ENCODE results near the gene COL1A1. TPM values are rescaled to one million over a fixed set of nuclear protein-coding genes. Genes with fewer than 3 reads are reported as not detected.

Gene COL1A1
- total and polyA plus RNA-seq, 2 of the 13 experiments (the other 11 are each of a cell fraction or from before 2014, with no cell fraction given): 0.05 TPM; not detected in 1

DNA sequence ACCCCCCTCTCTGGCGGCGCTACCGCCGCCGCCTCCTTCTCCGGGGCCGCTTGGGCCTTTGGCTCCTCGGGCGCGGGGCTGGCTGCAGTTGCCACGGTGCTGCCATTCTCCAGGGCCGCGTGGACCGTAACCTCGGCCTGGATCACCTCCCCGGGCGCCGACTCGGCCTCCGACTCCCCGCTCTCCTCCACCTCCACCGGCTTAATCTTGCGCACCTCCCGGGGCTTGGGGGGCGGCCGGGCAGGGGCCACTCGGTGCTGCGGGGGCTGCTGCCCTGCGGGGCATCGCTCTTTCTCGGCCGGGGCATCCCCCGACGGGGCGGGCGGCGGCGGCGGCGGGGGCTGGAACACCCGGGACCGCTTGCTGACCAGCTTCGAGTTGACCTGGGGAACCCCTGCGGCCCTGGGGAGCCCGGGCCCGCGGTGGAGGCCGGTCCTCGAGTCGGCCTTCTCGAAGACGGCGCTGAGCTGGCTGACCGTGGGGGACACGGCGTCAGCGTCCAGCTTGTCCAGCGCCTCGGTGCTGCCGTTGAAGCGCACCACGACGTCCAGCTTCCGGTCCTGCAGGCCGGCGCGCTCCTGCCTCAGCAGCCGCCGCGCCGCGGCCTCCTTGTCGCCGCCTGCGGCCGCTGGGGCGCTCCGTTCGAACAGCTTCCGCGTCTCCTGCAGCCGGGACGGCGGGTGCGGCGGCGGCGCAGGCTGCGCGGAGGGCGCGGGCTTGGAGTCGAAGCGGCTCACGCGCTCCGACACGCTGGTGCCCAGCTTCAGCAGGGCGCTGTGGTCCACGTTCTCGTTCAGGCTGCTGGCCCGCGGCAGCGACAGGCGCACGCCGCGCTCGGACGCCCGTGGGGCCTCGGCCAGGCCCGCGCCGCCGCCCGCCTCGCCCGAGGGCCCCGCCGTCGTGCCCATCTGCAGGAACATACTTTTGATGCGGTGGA, 51.7 kb downstream of the COL1A1 start (continued):
- TF ChIP-seq, protein P1, sequence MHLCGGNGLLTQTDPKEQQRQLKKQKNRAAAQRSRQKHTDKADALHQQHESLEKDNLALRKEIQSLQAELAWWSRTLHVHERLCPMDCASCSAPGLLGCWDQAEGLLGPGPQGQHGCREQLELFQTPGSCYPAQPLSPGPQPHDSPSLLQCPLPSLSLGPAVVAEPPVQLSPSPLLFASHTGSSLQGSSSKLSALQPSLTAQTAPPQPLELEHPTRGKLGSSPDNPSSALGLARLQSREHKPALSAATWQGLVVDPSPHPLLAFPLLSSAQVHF (CRISPR knock-in tag; IDR thresholded peaks at IDR 0.05): 0 out of 2 replicates have a peak, but pooled peaks have one; percentile 37
- TF ChIP-seq, protein P2, sequence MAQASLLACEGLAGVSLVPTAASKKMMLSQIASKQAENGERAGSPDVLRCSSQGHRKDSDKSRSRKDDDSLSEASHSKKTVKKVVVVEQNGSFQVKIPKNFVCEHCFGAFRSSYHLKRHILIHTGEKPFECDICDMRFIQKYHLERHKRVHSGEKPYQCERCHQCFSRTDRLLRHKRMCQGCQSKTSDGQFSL (CRISPR knock-in tag; IDR thresholded peaks at IDR 0.05): no peak
- TF ChIP-seq ZNF501 (CRISPR knock-in tag; IDR thresholded peaks at IDR 0.05): peak; percentile 42; the same call in 1 of the 2 replicates
- TF ChIP-seq POLR2A (IDR thresholded peaks at IDR 0.05; ENCODE audit: insufficient read depth in 1 of 2, low read depth in 2 of 2, low read length in 2 of 2): no peak
- TF ChIP-seq, protein P3, sequence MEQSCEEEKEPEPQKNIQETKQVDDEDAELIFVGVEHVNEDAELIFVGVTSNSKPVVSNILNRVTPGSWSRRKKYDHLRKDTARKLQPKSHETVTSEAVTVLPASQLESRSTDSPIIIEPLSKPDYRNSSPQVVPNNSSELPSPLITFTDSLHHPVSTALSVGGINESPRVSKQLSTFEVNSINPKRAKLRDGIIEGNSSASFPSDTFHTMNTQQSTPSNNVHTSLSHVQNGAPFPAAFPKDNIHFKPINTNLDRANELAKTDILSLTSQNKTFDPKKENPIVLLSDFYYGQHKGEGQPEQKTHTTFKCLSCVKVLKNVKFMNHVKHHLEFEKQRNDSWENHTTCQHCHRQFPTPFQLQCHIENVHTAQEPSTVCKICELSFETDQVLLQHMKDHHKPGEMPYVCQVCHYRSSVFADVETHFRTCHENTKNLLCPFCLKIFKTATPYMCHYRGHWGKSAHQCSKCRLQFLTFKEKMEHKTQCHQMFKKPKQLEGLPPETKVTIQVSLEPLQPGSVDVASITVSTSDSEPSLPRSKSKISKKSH (CRISPR knock-in tag; IDR thresholded peaks at IDR 0.05; ENCODE audit: borderline replicate concordance): no peak
- peak; percentile 69 for TF ChIP-seq SALL1 (CRISPR knock-in tag; IDR thresholded peaks at IDR 0.05)
- TF ChIP-seq, protein P4, sequence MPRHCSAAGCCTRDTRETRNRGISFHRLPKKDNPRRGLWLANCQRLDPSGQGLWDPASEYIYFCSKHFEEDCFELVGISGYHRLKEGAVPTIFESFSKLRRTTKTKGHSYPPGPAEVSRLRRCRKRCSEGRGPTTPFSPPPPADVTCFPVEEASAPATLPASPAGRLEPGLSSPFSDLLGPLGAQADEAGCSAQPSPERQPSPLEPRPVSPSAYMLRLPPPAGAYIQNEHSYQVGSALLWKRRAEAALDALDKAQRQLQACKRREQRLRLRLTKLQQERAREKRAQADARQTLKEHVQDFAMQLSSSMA (CRISPR knock-in tag; IDR thresholded peaks at IDR 0.05): no peak
- TF ChIP-seq, protein P5, sequence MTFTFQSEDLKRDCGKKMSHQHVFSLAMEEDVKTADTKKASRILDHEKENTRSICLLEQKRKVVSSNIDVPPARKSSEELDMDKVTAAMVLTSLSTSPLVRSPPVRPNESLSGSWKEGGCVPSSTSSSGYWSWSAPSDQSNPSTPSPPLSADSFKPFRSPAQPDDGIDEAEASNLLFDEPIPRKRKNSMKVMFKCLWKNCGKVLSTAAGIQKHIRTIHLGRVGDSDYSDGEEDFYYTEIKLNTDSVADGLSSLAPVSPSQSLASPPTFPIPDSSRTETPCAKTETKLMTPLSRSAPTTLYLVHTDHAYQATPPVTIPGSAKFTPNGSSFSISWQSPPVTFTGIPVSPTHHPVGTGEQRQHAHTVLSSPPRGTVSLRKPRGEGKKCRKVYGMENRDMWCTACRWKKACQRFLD (CRISPR knock-in tag; IDR thresholded peaks at IDR 0.05; ENCODE audit: borderline replicate concordance): no peak
- no peak for TF ChIP-seq ATRX (CRISPR knock-in tag; IDR thresholded peaks at IDR 0.05; ENCODE audit: borderline replicate concordance)
- no peak for TF ChIP-seq KAT8 (CRISPR knock-in tag; IDR thresholded peaks at IDR 0.05)
- TF ChIP-seq, protein P6, sequence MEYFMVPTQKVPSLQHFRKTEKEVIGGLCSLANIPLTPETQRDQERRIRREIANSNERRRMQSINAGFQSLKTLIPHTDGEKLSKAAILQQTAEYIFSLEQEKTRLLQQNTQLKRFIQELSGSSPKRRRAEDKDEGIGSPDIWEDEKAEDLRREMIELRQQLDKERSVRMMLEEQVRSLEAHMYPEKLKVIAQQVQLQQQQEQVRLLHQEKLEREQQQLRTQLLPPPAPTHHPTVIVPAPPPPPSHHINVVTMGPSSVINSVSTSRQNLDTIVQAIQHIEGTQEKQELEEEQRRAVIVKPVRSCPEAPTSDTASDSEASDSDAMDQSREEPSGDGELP (IDR thresholded peaks at IDR 0.05; ENCODE audit: borderline replicate concordance, low read depth): no peak
- no peak for TF ChIP-seq FOSL2 (CRISPR knock-in tag; IDR thresholded peaks at IDR 0.05)
- TF ChIP-seq ZNF724P (CRISPR knock-in tag; IDR thresholded peaks at IDR 0.05; ENCODE audit: borderline replicate concordance): peak; percentile 36; the same call in 1 of the 2 replicates
- 0 out of 2 replicates have a peak, but pooled peaks have one; percentile 42 for TF ChIP-seq ZKSCAN8 (CRISPR knock-in tag; IDR thresholded peaks at IDR 0.05; ENCODE audit: borderline replicate concordance)
- TF ChIP-seq, protein P7, sequence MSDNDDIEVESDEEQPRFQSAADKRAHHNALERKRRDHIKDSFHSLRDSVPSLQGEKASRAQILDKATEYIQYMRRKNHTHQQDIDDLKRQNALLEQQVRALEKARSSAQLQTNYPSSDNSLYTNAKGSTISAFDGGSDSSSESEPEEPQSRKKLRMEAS (IDR thresholded peaks at IDR 0.05): peak; percentile 89
- TF ChIP-seq, protein P8, sequence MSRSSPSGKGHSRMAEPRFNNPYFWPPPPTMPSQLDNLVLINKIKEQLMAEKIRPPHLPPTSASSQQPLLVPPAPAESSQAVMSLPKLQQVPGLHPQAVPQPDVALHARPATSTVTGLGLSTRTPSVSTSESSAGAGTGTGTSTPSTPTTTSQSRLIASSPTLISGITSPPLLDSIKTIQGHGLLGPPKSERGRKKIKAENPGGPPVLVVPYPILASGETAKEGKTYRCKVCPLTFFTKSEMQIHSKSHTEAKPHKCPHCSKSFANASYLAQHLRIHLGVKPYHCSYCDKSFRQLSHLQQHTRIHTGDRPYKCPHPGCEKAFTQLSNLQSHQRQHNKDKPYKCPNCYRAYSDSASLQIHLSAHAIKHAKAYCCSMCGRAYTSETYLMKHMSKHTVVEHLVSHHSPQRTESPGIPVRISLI (CRISPR knock-in tag; IDR thresholded peaks at IDR 0.05; ENCODE audit: borderline replicate concordance): no peak
- TF ChIP-seq ZNF264 (CRISPR knock-in tag; IDR thresholded peaks at IDR 0.05): no peak
- no peak for TF ChIP-seq TCF7 (IDR thresholded peaks at IDR 0.05; ENCODE audit: low read depth)
- TF ChIP-seq TEAD2 (CRISPR knock-in tag; IDR thresholded peaks at IDR 0.05): no peak
- no peak for TF ChIP-seq PTBP1 (IDR thresholded peaks at IDR 0.05; ENCODE audit: low read depth, low read length, poor library complexity, severe bottlenecking)
- TF ChIP-seq ATAD3A (CRISPR knock-in tag; IDR thresholded peaks at IDR 0.05): no peak
- TF ChIP-seq EEA1 (CRISPR knock-in tag; IDR thresholded peaks at IDR 0.05; ENCODE audit: borderline replicate concordance): peak; percentile 71; the same call in 1 of the 2 replicates
